Activated CD4-positive, alpha-beta T cell treated with anti-CD3 and anti-CD28 coated beads, Interleukin-2, amount 50 U/mL, for 16 hours (primary cell): ENCODE results near the gene LAMC3.
"Not testable (repeated sequence)": the region's sequence is repeated elsewhere in the genome, so short reads cannot be mapped to it uniquely, and the experiment has no call there.

Experiments used
- DNase-seq: peaks from one replicate; pipeline ENCODE4 v3.0.0-alpha.2; 2020

Gene LAMC3

DNA sequence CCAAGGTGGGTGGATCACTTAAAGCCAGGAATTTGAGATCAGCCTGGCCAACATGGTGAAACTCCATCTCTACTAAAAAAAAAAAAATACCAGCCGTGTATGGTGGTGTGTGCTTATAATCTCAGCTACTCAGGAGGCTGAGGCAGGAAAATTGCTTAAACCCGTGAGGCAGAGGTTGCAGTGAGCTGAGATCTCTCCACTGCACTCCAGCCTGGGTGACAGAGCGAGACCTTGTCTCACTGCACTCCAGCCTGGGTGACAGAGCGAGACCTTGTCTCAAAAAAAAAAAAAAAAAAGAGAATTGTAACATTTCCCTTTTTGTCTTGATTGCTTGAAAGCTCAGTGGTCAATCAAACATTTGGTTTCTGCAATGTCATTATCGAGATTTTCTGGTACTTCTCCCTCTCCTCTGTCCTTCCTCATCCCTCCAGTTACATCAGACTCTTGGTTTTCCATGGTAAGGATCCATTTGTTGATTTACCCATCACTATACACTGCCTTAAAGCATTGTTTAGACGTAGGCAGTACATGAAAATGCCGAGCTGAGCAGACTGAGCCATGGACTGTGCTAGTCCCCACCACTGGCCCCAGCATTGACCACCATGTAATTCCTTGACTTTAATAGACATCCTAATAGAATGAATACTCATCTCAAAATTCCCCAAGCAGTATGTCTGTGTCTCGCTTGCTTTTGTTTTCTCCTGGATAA, 75.8 kb downstream of the LAMC3 start:
- DNase-seq: no peak

GRCh38 chr9:131085370-131086122, 76.6 kb downstream of the LAMC3 start:
- DNase-seq: no peak

DNA sequence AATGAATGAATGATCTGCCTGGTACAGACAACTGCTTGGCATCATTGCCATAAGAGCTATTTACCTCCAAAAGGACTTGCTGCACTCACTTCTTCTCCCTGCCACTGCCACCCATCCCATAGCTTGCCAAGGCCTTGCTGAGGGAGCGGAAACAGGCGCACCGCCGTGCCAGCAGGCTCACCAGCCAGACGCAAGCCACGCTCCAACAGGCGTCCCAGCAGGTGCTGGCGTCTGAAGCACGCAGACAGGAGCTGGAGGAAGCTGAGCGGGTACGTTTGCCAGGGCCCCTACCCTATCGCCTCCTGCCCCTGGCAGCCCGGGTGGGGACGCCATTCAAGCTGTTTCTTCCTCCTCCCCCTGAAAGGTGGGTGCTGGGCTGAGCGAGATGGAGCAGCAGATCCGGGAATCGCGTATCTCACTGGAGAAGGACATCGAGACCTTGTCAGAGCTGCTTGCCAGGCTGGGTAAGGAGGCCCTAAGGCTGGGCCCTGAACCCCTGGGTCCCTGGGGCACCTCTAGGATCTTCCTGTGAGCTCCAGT, 78.5 kb downstream of the LAMC3 start:
- no peak for DNase-seq

GRCh38 chr9:131090025-131090787, 81.2 kb downstream of the LAMC3 start:
- DNase-seq: no peak

GRCh38 chr9:131091352-131091992, 82.5 kb downstream of the LAMC3 start:
- no peak for DNase-seq

GRCh38 chr9:131092030-131092429, 83.1 kb downstream of the LAMC3 start:
- no peak for DNase-seq

- no peak for DNase-seq
Measured at GRCh38 chr9:131092548-131093440, 83.8 kb downstream of the LAMC3 start.

DNA sequence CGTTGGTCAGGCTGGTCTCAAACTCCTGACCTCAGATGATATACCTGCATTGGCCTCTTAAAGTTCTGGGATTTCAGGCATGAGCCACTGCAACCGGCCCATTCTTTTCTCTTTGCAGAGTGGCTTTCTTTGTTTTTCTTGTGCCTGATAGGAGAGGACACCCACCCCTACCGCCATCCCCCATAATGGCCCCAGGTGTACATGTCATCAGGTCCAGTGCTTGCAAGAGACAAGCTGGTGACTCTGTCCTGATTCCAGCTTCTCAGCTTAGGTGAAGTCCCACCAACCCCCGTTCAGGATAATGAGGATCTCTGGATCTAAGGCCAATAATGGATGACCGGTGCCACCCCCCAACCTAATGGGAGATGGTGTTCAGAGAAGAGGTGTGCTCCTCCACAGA, 85.0 kb downstream of the LAMC3 start:
- DNase-seq: no peak

DNA sequence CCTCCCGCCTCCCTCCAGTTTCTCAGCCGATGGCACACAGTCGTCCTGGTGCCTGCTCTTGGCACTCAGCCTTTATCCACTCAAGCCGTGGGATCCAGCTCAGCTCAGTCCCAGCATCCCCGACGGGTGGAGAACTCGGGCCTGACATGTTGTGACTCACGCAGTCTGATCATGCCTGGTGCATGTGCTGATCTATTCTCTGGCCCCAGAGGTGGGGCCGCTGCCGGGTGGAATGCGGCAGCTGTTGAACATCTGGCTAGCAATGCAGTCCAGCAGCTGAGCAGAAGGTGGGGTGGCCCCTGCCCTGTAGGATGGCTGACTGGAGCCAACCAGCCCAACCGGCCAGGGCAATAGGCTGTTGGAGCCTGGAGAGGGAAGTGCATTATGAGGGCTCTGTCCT, 85.6 kb downstream of the LAMC3 start:
- no peak for DNase-seq

DNA sequence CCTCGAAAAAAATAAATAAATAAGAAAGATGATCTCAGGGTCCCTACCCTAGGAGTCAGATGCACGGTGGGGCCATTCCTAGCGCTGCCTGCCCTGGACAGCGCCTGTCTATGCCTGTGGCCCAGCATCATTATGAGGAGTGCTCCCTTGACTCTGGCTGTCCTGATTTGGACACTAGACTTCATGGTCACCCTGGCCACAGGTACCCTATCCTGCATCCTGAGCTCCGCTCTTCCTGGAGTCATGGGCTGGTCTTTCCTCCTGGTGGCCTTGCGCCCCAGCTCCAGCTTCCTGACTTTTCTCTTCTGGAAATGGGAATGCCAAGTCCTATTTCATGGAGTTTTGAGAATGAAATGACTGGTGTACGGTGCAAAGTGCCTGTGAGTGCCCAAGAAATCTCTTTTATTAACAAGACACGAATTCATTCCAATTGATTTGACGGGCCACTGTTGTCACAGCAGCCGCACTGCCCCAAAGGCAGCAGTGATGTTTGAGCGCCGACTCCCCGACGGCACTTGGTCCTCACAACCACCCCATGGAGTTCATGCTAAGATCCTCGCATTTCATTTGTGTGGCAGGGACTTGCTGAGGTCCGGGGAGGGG, 86.8 kb downstream of the LAMC3 start:
- DNase-seq: no peak

DNA sequence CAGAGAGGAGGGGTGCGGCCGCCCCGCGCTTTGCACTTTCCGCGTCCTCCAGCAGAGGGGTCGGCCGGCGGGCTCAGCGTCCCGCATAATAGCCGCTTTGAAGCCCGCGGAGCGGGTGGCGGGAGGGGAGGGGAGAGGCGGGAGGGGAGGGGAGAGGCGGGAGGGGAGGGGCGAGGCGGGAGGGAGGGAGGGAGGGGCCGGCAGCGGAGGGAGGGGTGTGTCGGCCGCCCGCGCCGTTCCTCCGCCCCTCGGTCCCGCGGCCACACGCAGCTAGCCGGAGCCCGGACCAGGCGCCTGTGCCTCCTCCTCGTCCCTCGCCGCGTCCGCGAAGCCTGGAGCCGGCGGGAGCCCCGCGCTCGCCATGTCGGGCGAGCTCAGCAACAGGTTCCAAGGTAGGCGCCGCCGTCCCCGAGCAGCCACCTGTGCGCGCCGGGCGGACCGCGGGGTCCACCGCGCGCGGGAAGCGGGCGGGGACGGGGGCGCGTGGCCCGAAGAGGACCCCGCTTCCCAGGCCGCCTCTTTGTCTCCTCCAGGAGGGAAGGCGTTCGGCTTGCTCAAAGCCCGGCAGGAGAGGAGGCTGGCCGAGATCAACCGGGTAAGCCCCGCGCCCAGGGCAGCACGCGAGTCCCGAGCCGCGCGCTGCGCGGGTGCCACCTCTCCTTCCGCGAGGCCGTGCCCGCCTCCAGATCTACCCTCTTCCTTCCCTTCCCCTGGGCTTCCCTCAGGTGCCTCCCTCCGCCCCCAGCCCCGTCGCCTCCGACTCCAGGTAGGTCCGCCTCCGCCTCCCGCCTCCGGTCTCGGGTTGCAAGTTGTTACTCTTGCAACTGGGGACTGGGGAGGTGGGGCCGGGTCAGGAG, 87.5 kb downstream of the LAMC3 start, which contains the start of gene AIF1L:
Gene AIF1L (plus strand): TSS at position 263 of the 857 bp plus-strand sequence. CDS start 99 bp downstream, at position 362.
- DNase-seq: peak; percentile 19

DNA sequence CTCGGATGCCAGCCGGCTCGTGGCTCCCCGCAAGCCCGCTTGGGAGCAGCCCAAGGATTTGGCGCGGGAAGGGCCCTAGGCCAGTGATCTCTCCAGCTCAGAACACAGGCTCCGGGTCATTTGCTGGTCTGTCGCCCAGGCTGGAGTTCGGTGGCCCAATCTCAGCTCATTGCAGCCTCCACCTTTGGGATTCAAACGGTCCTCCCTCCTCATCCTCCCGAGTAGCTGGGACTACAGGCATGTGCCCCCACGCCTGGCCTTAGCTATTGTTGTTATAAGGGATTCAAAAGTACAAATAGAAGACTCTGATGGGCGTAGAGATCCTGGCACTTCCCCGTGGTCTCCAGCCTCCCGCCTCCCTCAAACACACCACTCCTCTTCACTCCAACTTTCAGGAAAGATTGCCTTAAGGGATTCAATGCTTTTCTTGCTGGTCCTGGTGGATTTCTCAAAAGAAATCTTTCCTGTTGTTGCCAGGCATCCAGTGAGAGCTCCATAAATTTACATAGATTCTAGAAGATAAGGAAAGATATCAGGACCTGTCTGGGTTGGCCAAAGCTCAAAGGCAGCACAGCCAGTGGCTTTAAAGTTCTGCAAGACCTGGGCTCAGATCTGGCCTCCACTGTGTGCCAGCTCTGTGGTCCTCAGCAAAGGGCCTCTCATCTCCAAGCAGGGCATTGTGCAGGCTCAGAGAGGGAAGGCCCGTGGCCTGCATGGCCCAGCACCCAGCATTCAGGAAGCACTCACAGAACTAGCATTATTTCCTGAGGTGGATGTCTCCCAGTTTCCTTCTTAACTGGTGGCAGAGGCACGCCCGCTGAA, 88.4 kb downstream of the LAMC3 start:
- no peak for DNase-seq

DNA sequence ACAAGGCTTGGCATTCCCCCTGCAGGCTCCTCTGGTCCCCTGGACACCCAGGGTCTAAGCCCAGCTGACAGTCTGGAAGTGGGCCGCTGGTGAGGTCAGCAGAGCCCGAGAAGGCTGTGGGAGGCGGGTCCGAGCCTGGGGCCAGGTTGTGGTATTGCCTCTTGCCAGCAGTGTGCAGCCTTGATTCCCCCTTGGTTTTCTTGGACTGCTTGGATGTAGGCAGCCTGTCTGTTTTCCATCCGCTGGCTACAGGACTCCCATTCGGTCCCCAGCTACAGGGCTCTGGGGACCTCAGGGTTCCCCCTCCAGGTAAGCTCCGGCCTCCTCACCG, 88.9 kb downstream of the LAMC3 start:
- DNase-seq: no peak

- DNase-seq: no peak
Measured at GRCh38 chr9:131098391-131099101, 89.6 kb downstream of the LAMC3 start.

DNA sequence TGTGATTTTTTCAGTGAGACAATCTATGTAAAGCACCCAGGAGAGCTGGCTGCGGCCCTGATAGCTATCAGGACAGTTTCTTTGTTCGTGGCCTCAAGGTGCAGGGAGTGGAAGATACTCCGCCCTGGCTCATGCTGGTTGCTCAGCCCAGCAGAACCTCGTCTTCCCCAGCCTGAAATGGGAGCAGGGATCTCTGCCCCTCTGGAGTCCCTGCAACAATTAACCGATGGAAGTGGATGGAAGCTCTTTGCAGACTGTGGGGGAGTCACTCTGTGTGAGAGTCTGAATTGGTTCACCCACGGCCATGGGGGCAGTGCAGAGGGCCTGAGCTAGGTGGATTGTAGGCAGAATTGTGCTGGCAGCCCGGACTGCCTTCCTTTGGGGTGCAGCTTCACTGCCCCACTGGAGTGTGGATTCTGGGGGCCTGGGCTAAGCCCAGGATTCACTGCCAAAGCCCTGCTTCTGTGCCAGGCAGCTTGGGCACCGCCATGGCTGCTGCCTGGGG, 90.2 kb downstream of the LAMC3 start:
- DNase-seq: no peak

- not testable (repeated sequence) for DNase-seq
Measured at GRCh38 chr9:131099845-131100244, 90.9 kb downstream of the LAMC3 start.

DNA sequence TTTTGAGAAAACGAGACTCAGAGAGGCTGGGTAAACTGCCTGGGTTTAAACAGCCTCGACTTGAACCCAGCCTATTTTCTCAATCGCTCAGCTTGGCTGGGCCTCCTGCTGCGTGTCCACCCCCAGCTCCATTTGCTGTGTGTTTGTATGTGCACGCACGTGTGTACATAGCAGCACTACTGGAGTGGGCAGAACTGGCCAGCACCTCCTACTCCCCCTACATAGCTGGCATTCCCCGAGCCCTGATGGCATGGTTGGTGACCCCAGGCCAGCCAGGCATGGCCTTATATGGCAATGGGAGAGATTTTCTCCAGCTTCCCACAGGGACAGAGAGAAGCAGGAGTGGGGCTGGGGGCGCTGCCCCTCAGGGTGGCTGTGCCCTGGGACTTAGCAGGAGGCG, 91.5 kb downstream of the LAMC3 start:
- no peak for DNase-seq

- no peak for DNase-seq
Measured at GRCh38 chr9:131101207-131101964, 92.4 kb downstream of the LAMC3 start.
